Stimulated activated naive B cell treated with anti-CD40 and anti-IgM and Interleukin-4, amounts not matched to agents 10 μg/mL and 1 μg/mL and 100 μg/mL, for 72 hours (primary cell): ENCODE data around the gene FEM1B.

Source experiments
- ATAC-seq, 2 donors: fragments of 150-1000 bp; cut with Tn5 transposase; replicated peaks; 2 replicates each; pipeline ENCODE4 v1.10.0; 2021; ENCODE audit warnings: moderate library complexity in 1 of 2
- DNase-seq: peaks from one replicate; pipeline ENCODE4 v3.0.0; 2021
- H3K27ac Mint-ChIP-seq: one replicate; pipeline ENCODE4 v1.8.0; 2022; ENCODE audit warnings: mild to moderate bottlenecking, mixed read lengths
- H3K27me3 Mint-ChIP-seq, 2 donors: one replicate each; pipeline ENCODE4 v1.8.0; 2022; ENCODE audit warnings: mixed read lengths in 2 of 2
- H3K36me3 Mint-ChIP-seq, 2 donors: one replicate each; pipeline ENCODE4 v1.8.0; 2022; ENCODE audit warnings: mixed read lengths in 2 of 2, mild to moderate bottlenecking in 1 of 2
- H3K4me1 Mint-ChIP-seq, 2 donors: one replicate each; pipeline ENCODE4 v1.8.0; 2022; ENCODE audit warnings: mixed read lengths in 2 of 2, mild to moderate bottlenecking in 1 of 2
- H3K4me3 Mint-ChIP-seq, 2 donors: one replicate each; pipeline ENCODE4 v1.8.0; 2022; ENCODE audit warnings: mild to moderate bottlenecking in 2 of 2, mixed read lengths in 2 of 2, moderate library complexity in 1 of 2
- H3K9me3 Mint-ChIP-seq, 2 donors: one replicate each; pipeline ENCODE4 v1.8.0; 2022; ENCODE audit warnings: mixed read lengths in 2 of 2, mild to moderate bottlenecking in 1 of 2

Gene FEM1B

GRCh38 chr15:68268405-68268804 is 9.1 kb upstream of the FEM1B start:
- DNase-seq, result no peak
- H3K27ac Mint-ChIP-seq, result no peak overlapping the region
- H3K36me3 Mint-ChIP-seq, result peaks cover 0 to 2% of the 10 kb centered on the region in 2 donors
- H3K27me3 Mint-ChIP-seq, result peaks cover 16 to 23% of the 10 kb centered on the region in 2 donors
- H3K4me3 Mint-ChIP-seq, result no peak overlapping the region
- H3K9me3 Mint-ChIP-seq, result no peaks in the 10 kb centered on the region
- no peak for ATAC-seq
- no peaks in the 10 kb centered on the region for H3K4me1 Mint-ChIP-seq

DNA sequence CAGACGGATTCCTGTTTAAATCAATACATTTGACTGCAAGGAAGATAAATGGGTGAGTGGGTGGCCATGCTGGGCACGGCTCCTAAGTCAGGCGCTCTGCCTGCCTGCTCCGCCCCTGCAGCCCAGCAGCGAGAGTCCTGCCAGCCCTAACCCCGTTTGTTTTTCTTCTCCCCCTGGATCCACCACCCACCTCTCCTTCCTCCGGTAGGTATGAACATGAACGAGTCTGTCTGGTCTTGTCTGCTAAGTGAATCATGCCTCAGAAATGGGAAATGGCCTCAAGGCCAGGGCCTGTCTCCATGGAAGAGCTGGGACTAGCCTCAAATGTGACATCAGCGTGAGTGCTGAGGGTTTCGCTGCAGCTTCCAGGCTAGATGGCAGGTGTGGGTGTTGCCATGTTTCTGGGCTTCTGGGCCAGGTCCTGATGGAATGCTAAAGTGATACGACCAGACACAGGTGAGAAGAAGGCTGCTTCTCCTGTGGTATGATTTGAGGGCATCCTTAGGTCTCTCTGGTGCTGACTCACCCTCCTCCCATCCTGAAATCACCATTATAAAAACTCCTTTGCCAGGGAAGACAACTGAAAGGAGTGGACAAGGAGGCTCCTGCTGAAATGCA is 5.6 kb upstream of the FEM1B start:
- Mint-ChIP-seq H3K4me1 (peaks cover 5 to 14% of the 10 kb centered on the region in 2 donors), H3K9me3 (no peaks in the 10 kb centered on the region), H3K4me3 (no peak overlapping the region), H3K27ac (no peak overlapping the region), H3K27me3 (peaks cover 5 to 8% of the 10 kb centered on the region in 2 donors), H3K36me3 (peaks cover 0 to 2% of the 10 kb centered on the region in 2 donors)
- ATAC-seq, result no peak
- DNase-seq, result no peak

DNA sequence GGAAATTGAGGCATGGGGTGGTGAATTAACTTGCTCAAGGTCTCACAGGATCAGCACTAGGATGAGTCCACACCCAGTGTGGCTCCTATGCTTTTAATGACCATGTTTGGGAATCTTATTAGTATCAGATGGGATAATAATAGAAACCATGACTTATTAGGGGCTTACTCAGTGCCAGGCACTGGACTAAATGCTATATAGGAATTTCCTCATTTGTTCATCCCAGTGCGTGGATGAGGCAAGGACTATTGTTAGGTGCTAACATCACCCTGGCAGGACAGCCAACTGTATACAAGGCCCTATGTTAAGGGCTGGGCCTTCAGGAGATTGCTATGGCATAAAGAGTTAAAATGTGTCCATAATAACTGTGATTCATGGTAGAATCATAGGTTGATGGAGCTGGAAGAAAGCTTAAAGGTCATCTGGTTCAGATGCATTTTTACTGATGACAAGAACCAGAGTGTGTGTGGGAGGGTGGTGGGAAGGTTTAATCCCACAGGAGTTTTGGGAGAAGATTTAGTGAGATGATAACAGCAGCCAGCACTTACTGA is 4.7 kb upstream of the FEM1B start:
- H3K9me3 Mint-ChIP-seq, result no peaks in the 10 kb centered on the region
- ATAC-seq, result no peak
- peaks cover 9 to 18% of the 10 kb centered on the region in 2 donors for H3K4me1 Mint-ChIP-seq
- DNase-seq, result no peak
- H3K27me3 Mint-ChIP-seq, result peaks cover 2 to 6% of the 10 kb centered on the region in 2 donors
- no peak overlapping the region for H3K4me3 Mint-ChIP-seq
- H3K27ac Mint-ChIP-seq, result no peak overlapping the region
- peaks cover 0 to 2% of the 10 kb centered on the region in 2 donors for H3K36me3 Mint-ChIP-seq

DNA sequence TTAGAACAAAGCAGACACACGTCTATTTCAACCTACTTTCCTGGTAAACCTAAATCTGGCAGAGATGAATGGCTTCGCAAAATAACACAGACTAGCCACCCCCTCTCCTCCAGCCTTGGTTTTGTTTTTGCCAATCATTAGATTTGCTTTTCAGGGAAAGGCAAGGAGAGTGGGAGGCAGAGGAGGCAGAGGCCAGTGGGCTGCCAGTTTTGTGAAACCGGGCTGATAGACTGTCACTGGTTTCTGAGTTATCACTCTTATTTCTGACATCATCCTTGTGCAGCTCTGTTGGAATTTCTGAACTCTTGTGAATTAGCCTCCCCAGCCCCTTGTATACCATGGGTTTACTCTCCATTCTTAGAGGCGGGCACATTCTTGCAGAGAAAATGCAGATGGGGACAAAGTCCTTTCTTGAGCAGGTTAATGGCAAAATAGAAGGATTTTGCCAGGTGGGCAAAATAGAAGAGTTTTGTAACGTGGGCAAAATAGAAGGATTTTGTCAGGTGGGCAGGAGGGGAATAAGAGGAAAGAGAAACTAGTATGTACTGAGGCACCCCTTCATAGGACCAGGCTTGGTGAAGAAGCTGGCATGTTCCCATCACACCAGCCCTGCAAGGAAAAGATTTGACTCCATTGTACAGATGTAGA is 3.2 kb upstream of the FEM1B start:
- Mint-ChIP-seq H3K36me3 (peaks cover 2 to 5% of the 10 kb centered on the region in 2 donors), H3K4me3 (no peak overlapping the region), H3K9me3 (no peaks in the 10 kb centered on the region), H3K27me3 (peaks cover 0 to 4% of the 10 kb centered on the region in 2 donors), H3K27ac (no peak overlapping the region), H3K4me1 (peaks cover 15 to 27% of the 10 kb centered on the region in 2 donors)
- DNase-seq (no peak), ATAC-seq (no peak)

DNA sequence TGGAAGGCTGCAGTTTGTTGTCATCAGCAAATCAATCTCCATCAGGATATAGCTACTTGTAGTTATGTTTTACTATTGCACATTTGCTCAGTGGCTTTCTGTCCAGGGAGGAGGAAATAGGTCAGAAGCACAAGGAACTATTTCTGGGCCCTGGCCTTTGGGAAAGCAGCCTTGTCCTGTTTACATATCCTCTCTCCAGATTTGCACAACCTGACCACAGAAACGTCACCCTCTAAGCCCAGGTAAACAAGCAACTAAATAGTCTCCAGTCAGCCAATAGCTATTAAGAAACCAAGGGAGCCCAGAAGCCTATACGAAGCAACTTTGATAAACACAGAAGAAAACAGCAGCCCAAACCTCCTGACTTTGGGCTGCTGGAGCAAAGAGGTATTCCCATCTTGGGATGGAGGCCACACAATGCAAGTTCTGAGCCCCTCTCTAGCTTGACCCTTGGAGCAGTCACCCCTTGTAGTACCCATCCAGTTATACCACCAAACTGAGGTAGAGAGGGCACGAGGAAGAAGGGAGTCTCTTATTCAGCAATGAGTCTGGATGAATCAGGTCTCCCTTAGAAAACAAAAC is 2.3 kb upstream of the FEM1B start:
- Mint-ChIP-seq H3K27me3 (no peaks in the 10 kb centered on the region), H3K4me1 (peaks cover 21 to 36% of the 10 kb centered on the region in 2 donors), H3K4me3 (no peak overlapping the region), H3K36me3 (peaks cover 7 to 10% of the 10 kb centered on the region in 2 donors), H3K27ac (no peak overlapping the region), H3K9me3 (no peaks in the 10 kb centered on the region)
- no peak for DNase-seq
- ATAC-seq, result no peak

DNA sequence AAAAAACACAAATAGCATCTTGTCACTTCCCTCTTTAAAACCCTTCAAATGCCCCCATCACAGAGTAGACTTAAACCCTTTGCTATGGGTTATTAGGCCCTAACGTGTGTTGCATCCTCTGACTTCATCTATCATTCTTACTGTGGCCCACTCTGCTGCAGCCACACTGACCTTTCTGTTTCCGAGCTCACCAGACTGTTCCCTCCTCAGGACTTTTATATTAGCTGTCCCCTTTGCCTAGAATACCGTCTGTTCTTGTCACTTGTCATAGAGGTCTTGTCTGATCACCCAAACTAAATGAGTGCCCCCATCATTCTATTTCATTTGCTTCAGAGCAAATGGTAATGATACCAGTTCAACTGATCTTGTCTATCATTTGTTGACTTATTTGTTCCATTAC is 877 bp upstream of the FEM1B start:
- no peaks in the 10 kb centered on the region for H3K27me3 Mint-ChIP-seq
- peak overlapping the region; percentile 99 for H3K27ac Mint-ChIP-seq
- H3K9me3 Mint-ChIP-seq, result no peaks in the 10 kb centered on the region
- peaks cover 27 to 46% of the 10 kb centered on the region in 2 donors for H3K4me1 Mint-ChIP-seq
- H3K36me3 Mint-ChIP-seq, result peaks cover 12 to 15% of the 10 kb centered on the region in 2 donors
- ATAC-seq (no peak), DNase-seq (no peak)
- peak overlapping the region; percentile 94 to 97 for H3K4me3 Mint-ChIP-seq

GRCh38 chr15:68277131-68277602 is 378 bp upstream of the FEM1B start:
- Mint-ChIP-seq H3K9me3 (no peaks in the 10 kb centered on the region), H3K4me1 (peaks cover 32 to 51% of the 10 kb centered on the region in 2 donors), H3K27me3 (no peaks in the 10 kb centered on the region), H3K4me3 (peak overlapping the region; percentile 94 to 97), H3K36me3 (peaks cover 16 to 20% of the 10 kb centered on the region in 2 donors), H3K27ac (peak overlapping the region; percentile 99)
- DNase-seq (no peak), ATAC-seq (no peak)

DNA sequence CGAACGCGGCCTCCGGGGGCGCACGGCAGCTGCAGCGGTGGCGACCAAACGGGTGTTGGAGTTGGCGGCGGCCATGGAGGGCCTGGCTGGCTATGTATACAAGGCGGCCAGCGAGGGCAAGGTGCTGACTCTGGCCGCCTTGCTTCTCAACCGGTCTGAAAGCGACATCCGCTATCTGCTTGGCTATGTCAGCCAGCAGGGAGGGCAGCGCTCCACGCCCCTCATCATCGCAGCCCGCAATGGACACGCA is 725 bp downstream of the FEM1B start:
- no peaks in the 10 kb centered on the region for H3K27me3 Mint-ChIP-seq
- no peak for ATAC-seq
- peaks cover 32 to 53% of the 10 kb centered on the region in 2 donors for H3K4me1 Mint-ChIP-seq
- peaks cover 14 to 20% of the 10 kb centered on the region in 2 donors for H3K36me3 Mint-ChIP-seq
- peak overlapping the region; percentile 99 for H3K27ac Mint-ChIP-seq
- peak overlapping the region; percentile 94 to 97 for H3K4me3 Mint-ChIP-seq
- DNase-seq, result no peak
- no peaks in the 10 kb centered on the region for H3K9me3 Mint-ChIP-seq

GRCh38 chr15:68278595-68279405 is 1.3 kb downstream of the FEM1B start:
- peak overlapping the region; percentile 99 for H3K27ac Mint-ChIP-seq
- no peaks in the 10 kb centered on the region for H3K27me3 Mint-ChIP-seq
- no peak for DNase-seq
- H3K36me3 Mint-ChIP-seq, result peaks cover 14 to 20% of the 10 kb centered on the region in 2 donors
- ATAC-seq, result peak; percentile 8 to 9
- no peaks in the 10 kb centered on the region for H3K9me3 Mint-ChIP-seq
- H3K4me3 Mint-ChIP-seq, result peak overlapping the region; percentile 94 to 97
- H3K4me1 Mint-ChIP-seq, result peaks cover 34 to 53% of the 10 kb centered on the region in 2 donors

DNA sequence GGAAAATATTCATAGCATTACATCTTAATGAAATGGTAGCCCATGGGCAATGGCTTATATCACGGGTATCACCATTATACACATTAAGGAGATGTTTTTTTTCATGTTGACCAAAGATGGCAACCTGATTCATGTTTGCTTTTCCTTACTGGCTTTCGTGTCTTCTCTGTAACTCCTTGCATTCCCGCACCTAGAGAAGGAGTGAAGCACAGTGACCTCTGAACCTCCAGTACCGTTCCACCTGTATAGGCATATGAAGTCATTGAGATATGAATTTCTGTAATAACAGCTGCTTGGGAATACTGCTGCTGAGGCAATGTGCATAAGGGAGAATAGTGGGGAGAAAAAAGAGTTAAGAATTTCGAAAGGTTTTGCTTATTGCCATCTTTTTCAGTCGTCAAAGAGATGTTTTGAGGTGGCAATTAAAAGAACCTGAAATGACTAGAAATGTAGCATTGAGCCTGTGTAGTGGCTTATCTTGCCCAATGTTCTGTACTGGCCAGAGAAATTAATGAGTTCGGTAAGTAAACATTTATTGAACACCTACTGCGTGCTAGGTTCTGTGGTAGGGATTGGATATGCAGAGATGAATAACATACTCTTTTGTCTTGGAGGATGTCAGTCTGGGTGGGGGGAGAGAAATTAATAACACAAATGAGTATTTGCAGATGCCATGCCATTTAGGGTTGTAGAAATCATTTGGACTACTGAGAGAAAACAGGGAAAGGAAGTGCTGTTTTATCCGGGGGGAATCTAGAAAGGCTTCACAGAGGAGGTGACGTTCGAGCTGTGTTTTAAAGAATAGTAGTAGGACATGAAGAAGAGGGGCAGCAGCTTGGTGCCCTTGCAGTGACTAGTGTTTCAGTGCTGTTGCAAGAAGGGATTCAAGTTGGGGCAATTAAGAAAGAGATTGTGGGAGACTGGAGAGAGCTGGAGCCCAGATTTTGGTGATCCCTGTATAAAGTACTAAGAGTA is 2.5 kb downstream of the FEM1B start:
- Mint-ChIP-seq H3K36me3 (peaks cover 20 to 28% of the 10 kb centered on the region in 2 donors), H3K4me3 (peak overlapping the region; percentile 94 to 97), H3K4me1 (peaks cover 36 to 58% of the 10 kb centered on the region in 2 donors), H3K27ac (peak overlapping the region; percentile 11), H3K9me3 (peaks cover 2 to 4% of the 10 kb centered on the region in 2 donors), H3K27me3 (no peaks in the 10 kb centered on the region)
- ATAC-seq (no peak), DNase-seq (no peak)

- DNase-seq, result no peak
- peaks cover 2 to 4% of the 10 kb centered on the region in 2 donors for H3K9me3 Mint-ChIP-seq
- no peaks in the 10 kb centered on the region for H3K27me3 Mint-ChIP-seq
- H3K36me3 Mint-ChIP-seq, result peaks cover 26 to 35% of the 10 kb centered on the region in 2 donors
- no peak for ATAC-seq
- H3K27ac Mint-ChIP-seq, result peak overlapping the region; percentile 37
- peak overlapping the region in 1 of 2 donors; percentile 94 for H3K4me3 Mint-ChIP-seq
- peaks cover 38 to 62% of the 10 kb centered on the region in 2 donors for H3K4me1 Mint-ChIP-seq
Measured at GRCh38 chr15:68281008-68281407, 3.5 kb downstream of the FEM1B start.

GRCh38 chr15:68283401-68283800 is 5.9 kb downstream of the FEM1B start:
- Mint-ChIP-seq H3K9me3 (peaks cover 2 to 4% of the 10 kb centered on the region in 2 donors), H3K4me3 (no peak overlapping the region), H3K4me1 (peaks cover 37 to 60% of the 10 kb centered on the region in 2 donors), H3K36me3 (peaks cover 32 to 45% of the 10 kb centered on the region in 2 donors), H3K27ac (no peak overlapping the region), H3K27me3 (no peaks in the 10 kb centered on the region)
- DNase-seq (no peak), ATAC-seq (no peak)

DNA sequence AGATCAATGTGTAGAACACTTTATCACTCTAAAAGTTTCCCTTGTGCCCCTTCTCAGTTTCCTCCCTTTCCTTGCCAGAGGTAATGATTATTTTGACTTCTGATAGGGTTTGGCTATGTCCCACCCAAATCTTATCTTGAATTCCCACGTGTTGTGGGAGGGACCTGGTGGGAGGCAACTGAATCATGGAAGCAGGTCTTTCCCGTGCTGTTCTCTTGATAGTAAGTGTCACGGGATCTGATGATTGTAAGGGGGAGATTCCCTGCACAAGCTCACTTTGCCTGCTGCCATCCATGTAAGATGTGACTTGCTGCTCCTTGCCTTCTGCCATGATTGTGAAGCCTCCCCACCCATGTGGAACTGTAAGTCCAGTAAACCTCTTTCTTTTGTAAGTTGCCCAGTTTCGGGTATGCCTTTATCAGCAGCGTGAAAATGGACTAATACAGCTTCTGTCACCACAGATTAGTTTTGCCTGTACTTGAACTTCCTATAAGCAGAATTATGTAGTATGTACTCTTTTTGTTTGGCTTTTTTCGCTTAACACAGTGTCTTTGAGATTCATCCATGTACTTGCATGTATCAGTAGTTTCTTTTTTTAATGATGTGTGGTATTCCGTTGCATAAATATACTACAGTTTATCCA is 7.2 kb downstream of the FEM1B start:
- no peaks in the 10 kb centered on the region for H3K27me3 Mint-ChIP-seq
- peaks cover 2 to 4% of the 10 kb centered on the region in 2 donors for H3K9me3 Mint-ChIP-seq
- no peak overlapping the region for H3K27ac Mint-ChIP-seq
- DNase-seq (no peak), ATAC-seq (no peak)
- H3K4me3 Mint-ChIP-seq, result no peak overlapping the region
- peaks cover 35 to 46% of the 10 kb centered on the region in 2 donors for H3K36me3 Mint-ChIP-seq
- H3K4me1 Mint-ChIP-seq, result peaks cover 31 to 50% of the 10 kb centered on the region in 2 donors
